Right atrium auricular region (tissue), 2 donors: Measurements from ENCODE around the gene OTOF. TPM values are rescaled to one million over a fixed set of nuclear protein-coding genes. Genes with fewer than 3 reads are reported as not detected.

ENCODE experiments used
- DNase-seq: peaks from one replicate; pipeline ENCODE4 v3.0.0-alpha.2; 2019; ENCODE audit warnings: low spot score
- H3K27ac ChIP-seq, 2 donors: fragments of 200-600 bp; sonication (generic); 1 replicate in 1 of 2; 2 replicates in 1 of 2; pipeline ENCODE4 v1.5.1; 2016 to 2019
- H3K27me3 ChIP-seq, 2 donors: fragments of 200-600 bp; sonication (generic); one replicate each; pipeline versions ENCODE4 v1.5.1 to v1.6.0; 2017 to 2019
- H3K36me3 ChIP-seq: fragments of 200-600 bp; sonication (generic); one replicate; pipeline ENCODE4 v1.5.1; 2016
- H3K4me1 ChIP-seq, 2 donors: fragments of 200-600 bp; sonication (generic); one replicate each; pipeline versions ENCODE4 v1.5.1 to v1.6.0; 2017 to 2019
- H3K4me3 ChIP-seq, 2 donors: fragments of 200-600 bp; sonication (generic); 1 replicate in 1 of 2; 2 replicates in 1 of 2; pipeline ENCODE4 v1.5.1; 2017 to 2019; ENCODE audit warnings: mild to moderate bottlenecking in 1 of 2, moderate library complexity in 1 of 2
- H3K9me3 ChIP-seq, 2 donors: fragments of 200-600 bp; sonication (generic); one replicate each; pipeline ENCODE4 v1.5.1; 2019
- CTCF ChIP-seq, 2 donors: fragments of 200-600 bp; sonication (generic); IDR thresholded peaks; one replicate each; pipeline ENCODE4 v1.5.1; 2019; ENCODE audit warnings: antibody characterized with exemption in 2 of 2
- total RNA-seq, 2 donors: library from RNA; depleted of rRNA; stranded (reverse); fragments of >200 nt; gene quantifications; one replicate each; pipeline ENCODE4 v1.1.0, GENCODE V29; 2016

The OTOF gene
- total RNA-seq, 2 donors from 2014 or later, result 0.08 to 0.33 TPM

GRCh38 chr2:26480566-26481423 lies 2.9 kb upstream of the OTOF start:
- TF ChIP-seq CTCF (IDR thresholded peaks at IDR 0.05), result no peak
- Histone ChIP-seq H3K27me3 (no peaks in the 10 kb centered on the region), H3K4me3 (no peak overlapping the region), H3K4me1 (peaks cover 0 to 11% of the 10 kb centered on the region in 2 donors), H3K9me3 (no peaks in the 10 kb centered on the region), H3K27ac (no peak overlapping the region), H3K36me3 (no peaks in the 10 kb centered on the region)
- DNase-seq, result no peak

GRCh38 chr2:26479789-26480565 lies 2.1 kb upstream of the OTOF start:
- H3K9me3 ChIP-seq, result no peaks in the 10 kb centered on the region
- DNase-seq, result no peak
- H3K4me1 ChIP-seq, result peaks cover 0 to 11% of the 10 kb centered on the region in 2 donors

GRCh38 chr2:26479131-26479788 lies 1.3 kb upstream of the OTOF start:
- peaks cover 0 to 8% of the 10 kb centered on the region in 2 donors for H3K4me1 ChIP-seq
- H3K36me3 ChIP-seq, result no peaks in the 10 kb centered on the region
- no peaks in the 10 kb centered on the region for H3K27me3 ChIP-seq
- no peaks in the 10 kb centered on the region for H3K9me3 ChIP-seq
- no peak for TF ChIP-seq CTCF (IDR thresholded peaks at IDR 0.05)
- DNase-seq, result no peak
- no peak overlapping the region for H3K4me3 ChIP-seq
- H3K27ac ChIP-seq, result no peak overlapping the region

More at GRCh38 chr2:26479789-26480565, 2.1 kb upstream of the OTOF start:
- TF ChIP-seq CTCF (IDR thresholded peaks at IDR 0.05), result no peak
- Histone ChIP-seq H3K4me3 (no peak overlapping the region), H3K36me3 (no peaks in the 10 kb centered on the region), H3K27me3 (no peaks in the 10 kb centered on the region), H3K27ac (no peak overlapping the region)

GRCh38 chr2:26478366-26478765 lies 442 bp upstream of the OTOF start:
- Histone ChIP-seq H3K27ac (no peak overlapping the region), H3K9me3 (no peaks in the 10 kb centered on the region), H3K4me1 (no peaks in the 10 kb centered on the region), H3K27me3 (no peaks in the 10 kb centered on the region), H3K4me3 (no peak overlapping the region), H3K36me3 (no peaks in the 10 kb centered on the region)
- no peak for DNase-seq
- TF ChIP-seq CTCF (IDR thresholded peaks at IDR 0.05), result no peak

GRCh38 chr2:26477126-26477910 lies 606 bp downstream of the OTOF start:
- no peaks in the 10 kb centered on the region for H3K4me1 ChIP-seq
- no peaks in the 10 kb centered on the region for H3K27me3 ChIP-seq
- H3K4me3 ChIP-seq, result no peak overlapping the region
- H3K36me3 ChIP-seq, result no peaks in the 10 kb centered on the region
- no peak for TF ChIP-seq CTCF (IDR thresholded peaks at IDR 0.05)
- DNase-seq, result no peak
- H3K9me3 ChIP-seq, result no peaks in the 10 kb centered on the region
- H3K27ac ChIP-seq, result no peak overlapping the region
